DND-41 (cell line): ENCODE data around the gene LCE1D.

Source experiments
- ATAC-seq: fragments of 200-7000 bp; cut with Tn5 transposase; 3 replicates; pipeline ENCODE4 v1.9.1; 2021; ENCODE audit warnings: low read depth; ENCODE audit not compliant: insufficient read depth
- DNase-seq: peaks from one replicate; pipeline ENCODE4 v3.0.0-alpha.2; 2020
- H2AFZ ChIP-seq: 2 replicates; pipeline ENCODE4 v1.6.0; 2012; ENCODE audit warnings: low read depth, low read length
- H3K27ac ChIP-seq: 2 replicates; pipeline ENCODE4 v1.5.1; 2012; ENCODE audit warnings: low read length, inconsistent platforms
- H3K27me3 ChIP-seq: fragments of 200-600 bp; sonication (generic); 2 replicates; pipeline ENCODE4 v1.6.0; 2012; ENCODE audit warnings: low read length, mild to moderate bottlenecking, inconsistent platforms; ENCODE audit not compliant: insufficient read depth, poor library complexity
- H3K36me3 ChIP-seq: 2 replicates; pipeline ENCODE4 v1.5.1; 2012; ENCODE audit warnings: low read length, inconsistent platforms; ENCODE audit not compliant: insufficient read depth
- H3K4me1 ChIP-seq: 2 replicates; pipeline ENCODE4 v1.5.1; 2012; ENCODE audit warnings: mild to moderate bottlenecking, low read length; ENCODE audit not compliant: insufficient read depth
- H3K4me2 ChIP-seq: 2 replicates; pipeline ENCODE4 v1.6.0; 2012; ENCODE audit warnings: mild to moderate bottlenecking, moderate library complexity, low read length, inconsistent platforms; ENCODE audit not compliant: insufficient read depth
- H3K4me3 ChIP-seq, 2 experiments: fragments of 200-600 bp in 1 of 2; shearing (Covaris generic) in 1 of 2; 2 replicates each; pipeline ENCODE4 v1.5.1; 2012 to 2016; ENCODE audit warnings: inconsistent platforms in 2 of 2, low read length in 2 of 2, mild to moderate bottlenecking in 2 of 2, low read depth in 1 of 2, moderate library complexity in 1 of 2
- H3K79me2 ChIP-seq: 2 replicates; pipeline ENCODE4 v1.6.0; 2012; ENCODE audit warnings: low read length, inconsistent platforms; ENCODE audit not compliant: insufficient read depth
- H3K9ac ChIP-seq: 2 replicates; pipeline ENCODE4 v1.6.0; 2012; ENCODE audit warnings: low read depth, mild to moderate bottlenecking, inconsistent platforms, low read length, moderate library complexity
- H3K9me3 ChIP-seq: 2 replicates; pipeline ENCODE4 v1.5.1; 2012; ENCODE audit warnings: low read length, moderate library complexity, mild to moderate bottlenecking, inconsistent platforms; ENCODE audit not compliant: insufficient read depth, severe bottlenecking
- H4K20me1 ChIP-seq: 2 replicates; pipeline ENCODE4 v1.6.0; 2012; ENCODE audit warnings: low read length; ENCODE audit not compliant: insufficient read depth
- EZH2 ChIP-seq: IDR thresholded peaks from 3 replicates; pipeline ENCODE4 v1.6.1; 2012; ENCODE audit warnings: borderline replicate concordance, low read depth, mild to moderate bottlenecking, moderate library complexity, low read length, inconsistent platforms; ENCODE audit not compliant: severe bottlenecking
- TF ChIP-seq, protein P1 (sequence below): IDR thresholded peaks from 2 replicates; pipeline ENCODE4 v1.5.1; 2012; ENCODE audit warnings: borderline replicate concordance, low read length, moderate library complexity, mild to moderate bottlenecking; ENCODE audit not compliant: poor library complexity, severe bottlenecking; ENCODE audit errors: extremely low read depth

LCE1D gene

DNA sequence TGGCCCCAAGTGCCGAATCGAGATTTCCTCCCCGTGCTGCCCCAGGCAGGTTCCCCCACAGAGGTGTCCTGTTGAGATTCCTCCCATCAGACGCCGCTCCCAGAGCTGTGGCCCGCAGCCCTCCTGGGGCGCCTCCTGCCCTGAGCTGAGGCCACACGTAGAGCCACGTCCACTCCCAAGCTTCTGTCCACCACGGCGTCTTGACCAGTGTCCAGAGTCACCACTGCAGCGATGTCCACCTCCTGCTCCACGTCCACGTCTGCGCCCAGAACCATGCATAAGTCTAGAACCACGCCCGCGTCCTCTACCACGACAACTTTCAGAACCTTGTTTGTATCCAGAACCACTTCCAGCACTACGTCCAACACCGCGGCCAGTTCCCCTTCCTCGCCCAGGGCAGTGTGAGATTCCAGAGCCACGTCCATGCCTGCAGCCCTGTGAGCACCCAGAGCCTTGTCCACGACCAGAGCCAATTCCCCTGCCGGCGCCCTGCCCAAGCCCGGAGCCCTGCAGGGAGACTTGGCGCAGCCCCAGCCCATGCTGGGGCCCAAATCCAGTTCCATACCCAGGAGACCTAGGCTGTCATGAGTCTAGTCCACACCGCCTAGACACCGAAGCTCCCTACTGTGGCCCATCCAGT lies 35.9 kb upstream of the LCE1D start:
- H3K27ac ChIP-seq = no peak overlapping the region
- TF ChIP-seq, protein P1, sequence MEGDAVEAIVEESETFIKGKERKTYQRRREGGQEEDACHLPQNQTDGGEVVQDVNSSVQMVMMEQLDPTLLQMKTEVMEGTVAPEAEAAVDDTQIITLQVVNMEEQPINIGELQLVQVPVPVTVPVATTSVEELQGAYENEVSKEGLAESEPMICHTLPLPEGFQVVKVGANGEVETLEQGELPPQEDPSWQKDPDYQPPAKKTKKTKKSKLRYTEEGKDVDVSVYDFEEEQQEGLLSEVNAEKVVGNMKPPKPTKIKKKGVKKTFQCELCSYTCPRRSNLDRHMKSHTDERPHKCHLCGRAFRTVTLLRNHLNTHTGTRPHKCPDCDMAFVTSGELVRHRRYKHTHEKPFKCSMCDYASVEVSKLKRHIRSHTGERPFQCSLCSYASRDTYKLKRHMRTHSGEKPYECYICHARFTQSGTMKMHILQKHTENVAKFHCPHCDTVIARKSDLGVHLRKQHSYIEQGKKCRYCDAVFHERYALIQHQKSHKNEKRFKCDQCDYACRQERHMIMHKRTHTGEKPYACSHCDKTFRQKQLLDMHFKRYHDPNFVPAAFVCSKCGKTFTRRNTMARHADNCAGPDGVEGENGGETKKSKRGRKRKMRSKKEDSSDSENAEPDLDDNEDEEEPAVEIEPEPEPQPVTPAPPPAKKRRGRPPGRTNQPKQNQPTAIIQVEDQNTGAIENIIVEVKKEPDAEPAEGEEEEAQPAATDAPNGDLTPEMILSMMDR = no peak
- no peak for TF ChIP-seq EZH2
- H4K20me1 ChIP-seq = no peaks in the 10 kb centered on the region
- ATAC-seq (no peak), DNase-seq (no peak)
- no peaks in the 10 kb centered on the region for H3K79me2 ChIP-seq
- H3K9me3 ChIP-seq = no peaks in the 10 kb centered on the region
- no peak overlapping the region for H2AFZ ChIP-seq
- H3K4me1 ChIP-seq = no peaks in the 10 kb centered on the region
- H3K9ac ChIP-seq = no peak overlapping the region
- no peak overlapping the region for H3K4me3 ChIP-seq
- no peak overlapping the region for H3K4me2 ChIP-seq
- no peaks in the 10 kb centered on the region for H3K27me3 ChIP-seq
- H3K36me3 ChIP-seq = no peaks in the 10 kb centered on the region

DNA sequence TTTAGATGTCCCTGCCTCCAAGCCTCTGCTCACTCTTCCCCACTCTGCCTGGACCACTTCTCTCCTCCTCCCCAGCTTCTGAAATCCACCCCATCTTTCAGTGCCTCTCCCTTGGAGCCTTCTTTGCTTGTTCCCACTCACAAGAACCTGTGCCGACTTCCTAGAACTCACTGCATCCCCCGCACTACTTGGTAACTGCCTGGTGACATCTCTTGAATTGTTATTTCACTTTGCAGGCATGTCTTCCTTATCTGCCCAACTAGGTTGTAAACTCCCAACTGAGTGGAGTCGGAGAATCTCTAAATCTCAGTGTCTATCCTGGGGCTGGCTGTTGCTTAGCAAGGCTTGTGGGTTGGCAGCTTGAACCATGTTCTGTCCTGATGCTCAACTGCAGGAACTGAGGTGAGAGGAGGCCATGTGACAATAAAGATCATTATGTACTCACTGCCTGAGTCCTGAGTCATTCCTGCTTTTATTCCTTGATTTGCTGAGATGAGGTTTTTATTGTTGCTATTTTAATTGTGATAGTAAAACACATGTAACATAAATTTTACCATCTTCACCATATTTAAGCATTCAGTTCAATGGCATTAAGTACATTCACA lies 34.8 kb upstream of the LCE1D start:
- no peak for TF ChIP-seq EZH2
- TF ChIP-seq, protein P1 = no peak
- Histone ChIP-seq H3K4me1 (no peaks in the 10 kb centered on the region), H3K9ac (no peak overlapping the region), H3K36me3 (no peaks in the 10 kb centered on the region), H3K4me3 (no peak overlapping the region), H3K9me3 (no peaks in the 10 kb centered on the region), H3K4me2 (no peak overlapping the region), H3K27me3 (no peaks in the 10 kb centered on the region), H3K79me2 (no peaks in the 10 kb centered on the region), H2AFZ (no peak overlapping the region), H4K20me1 (no peaks in the 10 kb centered on the region), H3K27ac (no peak overlapping the region)
- ATAC-seq (no peak), DNase-seq (no peak)

DNA sequence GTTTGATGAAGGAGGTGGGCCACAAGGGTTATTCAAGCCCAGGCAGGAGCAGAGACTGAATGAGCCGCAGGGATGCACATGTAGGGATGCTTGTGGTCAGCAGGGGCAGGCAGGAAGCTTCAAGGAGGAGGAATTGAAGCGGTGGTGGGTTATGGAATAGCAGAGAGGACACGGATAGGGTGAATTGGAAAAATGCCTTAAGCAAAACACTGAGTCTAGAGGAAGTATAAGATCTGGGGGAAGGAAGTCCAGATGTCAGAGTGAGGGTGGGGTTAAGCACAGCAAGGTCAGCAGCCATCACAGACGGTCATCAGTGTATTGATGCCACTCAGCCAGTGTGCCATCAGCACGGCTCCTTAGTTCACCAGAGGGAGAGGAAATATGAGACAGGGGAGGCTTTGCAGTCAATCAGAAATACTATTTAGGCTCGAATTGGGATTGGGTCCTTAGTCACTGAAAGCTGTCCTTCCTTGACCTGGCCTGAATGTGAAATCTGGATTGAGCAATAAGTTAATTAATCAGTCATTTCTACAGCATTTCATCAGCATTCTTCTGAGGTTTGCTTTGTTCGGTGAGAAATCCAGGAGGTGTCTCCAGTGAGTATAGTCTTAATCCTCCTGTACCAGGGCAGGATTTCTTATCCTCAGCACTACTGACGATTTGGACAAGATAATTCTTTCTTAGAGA lies 27.5 kb upstream of the LCE1D start:
- H3K36me3 ChIP-seq = no peaks in the 10 kb centered on the region
- no peak overlapping the region for H3K9ac ChIP-seq
- ATAC-seq (no peak), DNase-seq (no peak)
- no peak overlapping the region for H3K4me2 ChIP-seq
- no peaks in the 10 kb centered on the region for H3K79me2 ChIP-seq
- H2AFZ ChIP-seq = no peak overlapping the region
- no peak overlapping the region for H3K27ac ChIP-seq
- TF ChIP-seq EZH2 = no peak
- TF ChIP-seq, protein P1 = no peak
- H3K4me1 ChIP-seq = no peaks in the 10 kb centered on the region
- H4K20me1 ChIP-seq = no peaks in the 10 kb centered on the region
- H3K27me3 ChIP-seq = no peaks in the 10 kb centered on the region
- H3K9me3 ChIP-seq = no peaks in the 10 kb centered on the region
- no peak overlapping the region for H3K4me3 ChIP-seq
